ACHN (cell line): ENCODE measurements around the gene HNRNPH2.

Experiments
- DNase-seq: peaks from one replicate; pipeline ENCODE4 v3.0.0-alpha.2; 2015
- in situ Hi-C: cut with HindIII; loops from 2 replicates; pipeline ENCODE4 v1.10.0; 2017; ENCODE audit warnings: low sequenced_read_pairs, low pct_ligation_motif_present, low pct_unique_long_range_greater_than_20kb

Gene HNRNPH2

GRCh38 chrX:101407748-101408531 is at the start of gene HNRNPH2, which contains the start of gene GLA:
Gene HNRNPH2, plus strand, starts transcription at chrX:101408222. Its CDS starts 3,767 bp downstream, at chrX:101411989.
Gene GLA, minus strand, starts transcription at chrX:101407925. Its CDS starts 22 bp downstream, at chrX:101407903.
- in situ Hi-C loops: no loop called here
- peak; percentile 94 for DNase-seq

- DNase-seq: no peak
- in situ Hi-C loops: no loop called here
These were observed 48.1 kb upstream of the HNRNPH2 start for GRCh38 chrX:101359966-101360365.

GRCh38 chrX:101360390-101360789 is 47.6 kb upstream of the HNRNPH2 start:
- DNase-seq: no peak
- in situ Hi-C loops: no loop called here

GRCh38 chrX:101362116-101362515 is 45.9 kb upstream of the HNRNPH2 start:
- in situ Hi-C loops: no loop called here
- DNase-seq: no peak

- in situ Hi-C loops: no loop called here
- DNase-seq: no peak
These were observed 45.3 kb upstream of the HNRNPH2 start for GRCh38 chrX:101362757-101363156.

- DNase-seq: no peak
- in situ Hi-C loops: no loop called here
These were observed 42.7 kb upstream of the HNRNPH2 start for GRCh38 chrX:101365301-101365795.

- DNase-seq: no peak
- in situ Hi-C loops: no loop called here
These were observed 39.2 kb upstream of the HNRNPH2 start for GRCh38 chrX:101368800-101369199.

- no peak for DNase-seq
- in situ Hi-C loops: no loop called here
These were observed 38.3 kb upstream of the HNRNPH2 start for GRCh38 chrX:101369687-101370086.

- in situ Hi-C loops: no loop called here
- no peak for DNase-seq
These were observed 37.0 kb upstream of the HNRNPH2 start for GRCh38 chrX:101370888-101371504.

- in situ Hi-C loops: no loop called here
These were observed 30.5 kb upstream of the HNRNPH2 start for GRCh38 chrX:101377547-101377946.

GRCh38 chrX:101383679-101384205 is 24.3 kb upstream of the HNRNPH2 start:
- DNase-seq: no peak
- in situ Hi-C loops: no loop called here

More at GRCh38 chrX:101377547-101377946, 30.5 kb upstream of the HNRNPH2 start:
- DNase-seq: no peak

GRCh38 chrX:101385026-101385684 is 22.9 kb upstream of the HNRNPH2 start:
- no peak for DNase-seq
- in situ Hi-C loops: no loop called here

GRCh38 chrX:101385795-101386541 is 22.1 kb upstream of the HNRNPH2 start, which contains the start of gene BTK:
Gene BTK, minus strand, starts transcription at chrX:101386191. Its CDS starts 10,907 bp downstream, at chrX:101375284.
- no peak for DNase-seq
- in situ Hi-C loops: no loop called here

GRCh38 chrX:101386542-101386885 is 21.5 kb upstream of the HNRNPH2 start:
- in situ Hi-C loops: no loop called here
- no peak for DNase-seq

- in situ Hi-C loops: no loop called here
- DNase-seq: no peak
These were observed 19.4 kb upstream of the HNRNPH2 start for GRCh38 chrX:101388604-101389003.

- in situ Hi-C loops: no loop called here
- peak; percentile 86 for DNase-seq
These were observed 17.1 kb upstream of the HNRNPH2 start, which contains the start of gene RPL36A for GRCh38 chrX:101390664-101391525. Gene RPL36A, plus strand, starts transcription at chrX:101391011. Its CDS starts 33 bp downstream, at chrX:101391044.

GRCh38 chrX:101391831-101392230 is 16.2 kb upstream of the HNRNPH2 start:
- in situ Hi-C loops: no loop called here
- DNase-seq: no peak
